ENCODE results near the gene PDHX.

Gene PDHX

GRCh38 chr11:34877375-34877975 lies 38.9 kb upstream of the PDHX start:
- Histone ChIP-seq H3K27ac (no peak overlapping the region), H3K9ac (no peak overlapping the region), H3K4me3 (ENCODE audit: low read depth, low read length) (no peak overlapping the region), H3K4me2 (ENCODE audit: low read length) (no peak overlapping the region), H3K79me2 (no peaks in the 10 kb centered on the region), H3K9me3 (ENCODE audit: control insufficient read depth, low read length) (no peaks in the 10 kb centered on the region), H3K27me3 (ENCODE audit: control insufficient read depth, insufficient read depth, low read length) (no peaks in the 10 kb centered on the region), H2AFZ (no peak overlapping the region), H3K4me1 (no peaks in the 10 kb centered on the region), H3K36me3 (ENCODE audit: control insufficient read depth, insufficient read depth, low read length) (no peaks in the 10 kb centered on the region)
- no peak for TF ChIP-seq CTCF (IDR thresholded peaks at IDR 0.05)

GRCh38 chr11:34881900-34882299 lies 34.5 kb upstream of the PDHX start:
- Histone ChIP-seq H3K27ac (no peak overlapping the region), H3K9me3 (ENCODE audit: control insufficient read depth, low read length) (no peaks in the 10 kb centered on the region), H3K79me2 (no peaks in the 10 kb centered on the region), H2AFZ (no peak overlapping the region), H3K4me2 (ENCODE audit: low read length) (no peak overlapping the region), H3K27me3 (ENCODE audit: control insufficient read depth, insufficient read depth, low read length) (no peaks in the 10 kb centered on the region), H3K36me3 (ENCODE audit: control insufficient read depth, insufficient read depth, low read length) (no peaks in the 10 kb centered on the region), H3K4me3 (ENCODE audit: low read depth, low read length) (no peak overlapping the region), H3K9ac (no peak overlapping the region), H3K4me1 (no peaks in the 10 kb centered on the region)
- TF ChIP-seq CTCF (IDR thresholded peaks at IDR 0.05): no peak

- no peak overlapping the region for H3K9ac ChIP-seq
- no peaks in the 10 kb centered on the region for H3K79me2 ChIP-seq
- H3K27ac ChIP-seq: no peak overlapping the region
These were observed 29.8 kb upstream of the PDHX start for GRCh38 chr11:34886609-34887008.

DNA sequence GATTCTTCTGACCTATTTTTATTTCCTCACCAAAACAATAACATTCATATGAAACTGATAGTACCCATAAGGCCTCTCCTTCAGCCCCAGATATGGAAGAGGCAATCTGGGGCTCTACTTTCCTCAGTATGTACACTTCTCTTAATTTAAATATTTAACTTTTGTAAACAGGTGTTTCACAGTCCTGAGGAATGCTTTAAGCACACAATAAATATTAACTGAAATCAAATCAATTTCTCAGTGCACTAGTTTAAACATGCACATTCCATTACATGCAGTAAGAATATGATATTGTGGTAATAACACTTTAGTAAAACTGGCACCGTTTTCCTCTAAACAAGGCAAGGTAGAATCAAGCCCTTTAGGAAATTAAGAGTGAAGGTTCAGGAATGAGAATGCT lies 29.2 kb upstream of the PDHX start:
- Histone ChIP-seq H3K4me2 (ENCODE audit: low read length) (no peak overlapping the region), H3K9ac (no peak overlapping the region), H2AFZ (no peak overlapping the region), H3K27me3 (ENCODE audit: control insufficient read depth, insufficient read depth, low read length) (no peaks in the 10 kb centered on the region), H3K27ac (no peak overlapping the region), H3K9me3 (ENCODE audit: control insufficient read depth, low read length) (no peaks in the 10 kb centered on the region), H3K4me1 (no peaks in the 10 kb centered on the region), H3K36me3 (ENCODE audit: control insufficient read depth, insufficient read depth, low read length) (no peaks in the 10 kb centered on the region), H3K4me3 (ENCODE audit: low read depth, low read length) (no peak overlapping the region), H3K79me2 (no peaks in the 10 kb centered on the region)
- TF ChIP-seq CTCF (IDR thresholded peaks at IDR 0.05): no peak

More at GRCh38 chr11:34886609-34887008, 29.8 kb upstream of the PDHX start:
- Histone ChIP-seq H3K4me3 (ENCODE audit: low read depth, low read length) (no peak overlapping the region), H3K9me3 (ENCODE audit: control insufficient read depth, low read length) (no peaks in the 10 kb centered on the region), H3K4me2 (ENCODE audit: low read length) (no peak overlapping the region), H3K4me1 (no peaks in the 10 kb centered on the region), H3K27me3 (ENCODE audit: control insufficient read depth, insufficient read depth, low read length) (no peaks in the 10 kb centered on the region), H2AFZ (no peak overlapping the region), H3K36me3 (ENCODE audit: control insufficient read depth, insufficient read depth, low read length) (no peaks in the 10 kb centered on the region)
- TF ChIP-seq CTCF (IDR thresholded peaks at IDR 0.05): no peak

DNA sequence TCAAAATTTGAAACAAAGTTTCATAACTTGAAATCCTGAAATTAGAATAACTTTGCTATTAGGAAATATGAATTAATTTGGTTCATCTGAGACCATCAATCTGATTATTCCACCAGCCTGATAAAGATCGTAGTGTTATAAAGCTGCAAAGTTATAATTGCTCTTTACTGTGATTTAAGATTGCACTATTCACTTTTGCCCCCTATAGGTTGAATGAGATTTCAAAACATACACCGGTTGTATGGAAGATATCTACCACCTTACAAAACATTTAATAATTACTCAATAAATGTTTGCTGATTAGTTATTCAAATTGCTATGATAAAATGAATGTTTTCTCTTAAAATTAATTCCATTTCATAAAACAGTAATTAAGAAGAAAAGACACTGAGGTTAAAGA lies 26.3 kb upstream of the PDHX start:
- no peaks in the 10 kb centered on the region for H3K4me1 ChIP-seq
- no peak overlapping the region for H2AFZ ChIP-seq
- no peak overlapping the region for H3K9ac ChIP-seq
- no peak overlapping the region for H3K4me2 ChIP-seq (ENCODE audit: low read length)
- H3K36me3 ChIP-seq (ENCODE audit: control insufficient read depth, insufficient read depth, low read length): no peaks in the 10 kb centered on the region
- H3K4me3 ChIP-seq (ENCODE audit: low read depth, low read length): no peak overlapping the region
- no peak overlapping the region for H3K27ac ChIP-seq
- no peaks in the 10 kb centered on the region for H3K79me2 ChIP-seq
- no peaks in the 10 kb centered on the region for H3K27me3 ChIP-seq (ENCODE audit: control insufficient read depth, insufficient read depth, low read length)
- TF ChIP-seq CTCF (IDR thresholded peaks at IDR 0.05): no peak
- no peaks in the 10 kb centered on the region for H3K9me3 ChIP-seq (ENCODE audit: control insufficient read depth, low read length)
